IPS DF 4.7 (cell line): ENCODE measurements around the gene NPHP4.

ENCODE experiments used
- DNase-seq: peaks from one replicate; pipeline ENCODE4 v3.0.0-alpha.2; 2013; ENCODE audit warnings: low spot score; ENCODE audit errors: extremely low read depth

NPHP4 gene

DNA sequence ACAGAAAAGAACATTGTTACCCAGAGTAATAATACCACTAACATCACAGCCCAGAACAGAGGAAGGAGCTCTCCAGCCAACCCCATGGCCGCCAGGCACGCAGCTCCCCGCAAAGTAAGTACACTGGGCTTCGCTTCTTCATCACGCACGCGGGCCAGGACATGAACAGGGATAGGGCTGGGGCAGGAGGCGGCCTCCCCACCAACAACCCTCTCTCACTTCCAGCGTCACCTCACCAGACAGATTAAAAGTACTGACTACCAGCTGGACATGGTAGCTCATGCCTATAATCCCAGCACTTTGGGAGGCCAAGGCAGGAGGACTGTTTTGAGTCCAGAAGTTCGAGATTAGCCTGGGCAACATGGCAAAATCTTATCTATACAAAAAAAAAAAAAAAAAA, 78.3 kb downstream of the NPHP4 start:
- DNase-seq = no peak

DNA sequence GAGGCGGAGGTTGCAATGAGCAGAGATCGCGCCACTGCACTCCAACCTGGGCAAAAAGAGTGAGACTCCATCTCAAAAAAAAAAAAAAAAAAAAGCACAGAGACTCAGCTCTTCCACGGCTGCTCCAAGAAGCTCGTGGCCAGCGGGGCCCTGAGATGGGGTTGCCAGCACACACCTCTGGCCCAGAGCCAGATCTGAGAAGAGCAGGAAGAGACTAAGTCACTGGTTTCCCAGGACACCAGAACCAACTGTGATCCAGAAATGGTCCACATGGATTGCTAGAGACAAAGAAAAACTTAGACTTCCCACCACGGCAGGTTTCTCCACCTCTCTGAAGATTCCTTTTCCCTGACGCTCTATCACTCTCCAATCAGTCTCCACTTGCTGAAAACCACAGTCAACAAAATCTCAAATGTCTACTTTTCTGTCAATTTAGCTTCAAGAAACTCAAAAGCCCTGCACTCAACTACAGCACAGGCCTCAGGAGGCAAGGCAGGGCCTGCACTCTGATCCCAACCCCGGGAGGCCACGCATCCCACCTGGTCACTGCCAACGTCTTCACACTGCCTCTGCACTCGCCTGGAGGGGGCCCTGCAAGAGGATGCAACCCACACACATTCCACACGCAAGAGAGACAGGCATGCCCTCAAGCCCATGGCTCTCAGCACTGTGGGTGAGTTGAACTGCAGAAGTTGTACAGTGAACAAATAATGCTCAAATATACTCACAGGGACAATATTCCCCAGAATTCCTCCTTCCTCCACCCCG, 79.0 kb downstream of the NPHP4 start:
- DNase-seq = no peak

DNA sequence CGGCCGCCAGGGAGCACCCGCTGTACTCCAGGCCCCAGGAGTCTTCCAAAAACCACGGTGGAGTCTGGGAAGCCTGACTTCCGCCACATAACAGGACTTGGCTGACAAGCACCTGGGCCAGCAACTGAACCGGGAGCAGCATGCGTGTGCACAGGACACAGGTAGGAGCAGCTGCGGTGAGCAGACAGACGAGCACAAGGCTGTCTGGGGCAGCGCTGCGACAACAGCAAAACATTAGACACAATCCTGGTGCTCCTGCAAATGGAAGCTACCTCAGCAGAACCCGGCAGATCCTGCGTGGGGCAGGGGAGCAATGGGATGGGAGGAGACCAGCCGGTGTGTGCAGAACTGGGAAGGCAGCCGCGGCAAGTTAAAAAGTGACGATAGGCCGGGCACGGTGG, 80.4 kb downstream of the NPHP4 start:
- no peak for DNase-seq

- DNase-seq = no peak
Measured at GRCh38 chr1:5911157-5911556, 81.1 kb downstream of the NPHP4 start.

- DNase-seq = no peak
Measured at GRCh38 chr1:5910666-5911065, 81.6 kb downstream of the NPHP4 start.

DNA sequence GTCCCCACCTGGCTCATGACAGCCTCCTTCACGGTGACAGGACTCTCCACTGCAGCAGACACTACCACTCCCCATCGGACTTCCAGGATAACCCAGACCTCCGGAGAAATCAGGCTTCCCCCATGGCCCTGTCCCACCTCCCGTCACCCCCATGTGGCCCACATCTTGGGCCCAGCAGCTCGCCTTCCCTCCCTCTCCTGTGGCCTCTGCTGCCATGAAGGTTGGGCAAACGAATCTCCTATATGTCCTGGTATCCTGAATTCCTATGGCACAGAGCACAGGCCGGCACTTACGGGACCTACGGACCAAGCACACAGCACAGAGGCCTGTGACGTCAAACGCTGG, 82.0 kb downstream of the NPHP4 start:
- no peak for DNase-seq

DNA sequence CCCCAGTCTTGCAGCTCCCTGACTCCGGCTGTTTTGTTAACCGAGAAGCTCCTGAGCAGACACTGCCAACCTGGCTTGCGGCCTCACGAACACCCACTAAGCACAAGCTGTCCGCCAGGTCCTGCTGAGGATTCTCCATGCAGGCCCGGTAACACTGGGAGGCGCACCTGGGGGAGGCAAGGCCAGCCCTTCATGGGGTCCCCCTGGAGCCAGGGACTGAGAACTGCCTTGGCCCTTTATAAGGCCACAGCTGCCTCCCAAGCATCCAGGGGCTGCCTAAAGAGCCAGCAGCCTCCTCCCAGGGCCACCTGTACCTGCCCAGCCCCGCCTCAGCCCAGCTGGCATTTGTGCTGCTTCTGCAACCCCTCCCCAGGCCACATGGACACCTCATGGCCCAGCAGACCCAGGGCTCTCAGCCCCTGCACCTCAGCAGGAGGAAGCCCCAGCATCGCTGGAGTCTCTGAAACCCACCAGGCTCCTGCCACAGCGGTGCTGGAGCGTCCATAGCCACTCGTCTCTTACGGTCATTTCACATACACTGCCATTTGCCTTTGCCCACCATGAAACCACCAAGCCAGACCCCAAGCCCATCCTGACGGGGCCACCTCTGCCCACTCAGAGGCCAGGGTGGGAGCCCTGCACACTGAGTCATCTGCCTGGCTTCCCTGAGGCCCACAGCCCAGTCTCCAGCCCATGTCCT, 82.5 kb downstream of the NPHP4 start:
- DNase-seq = no peak

GRCh38 chr1:5908461-5909375, 83.5 kb downstream of the NPHP4 start:
- DNase-seq = no peak

DNA sequence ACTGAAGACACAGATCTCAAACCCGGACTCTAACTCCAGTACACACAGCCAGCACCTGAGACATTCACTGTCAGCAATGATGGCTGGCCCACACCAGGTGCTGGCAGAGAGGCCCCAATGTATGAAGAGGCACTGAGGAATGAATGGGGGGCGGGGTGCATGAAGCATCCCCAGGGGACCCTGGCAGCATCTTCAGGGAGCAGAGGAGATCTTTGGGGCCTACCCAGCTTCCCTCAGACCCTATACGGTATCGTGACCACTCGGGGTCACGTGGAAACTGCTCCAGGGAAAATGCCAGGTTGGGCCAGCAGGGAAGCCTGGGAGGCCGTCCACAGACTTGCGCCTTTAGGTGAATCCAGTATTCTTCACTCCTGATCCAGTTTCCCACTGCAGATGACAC, 84.3 kb downstream of the NPHP4 start:
- no peak for DNase-seq

- DNase-seq = no peak
Measured at GRCh38 chr1:5907386-5907785, 84.8 kb downstream of the NPHP4 start.

GRCh38 chr1:5906966-5907365, 85.3 kb downstream of the NPHP4 start:
- no peak for DNase-seq

GRCh38 chr1:5906116-5906515, 86.1 kb downstream of the NPHP4 start:
- DNase-seq = no peak

DNA sequence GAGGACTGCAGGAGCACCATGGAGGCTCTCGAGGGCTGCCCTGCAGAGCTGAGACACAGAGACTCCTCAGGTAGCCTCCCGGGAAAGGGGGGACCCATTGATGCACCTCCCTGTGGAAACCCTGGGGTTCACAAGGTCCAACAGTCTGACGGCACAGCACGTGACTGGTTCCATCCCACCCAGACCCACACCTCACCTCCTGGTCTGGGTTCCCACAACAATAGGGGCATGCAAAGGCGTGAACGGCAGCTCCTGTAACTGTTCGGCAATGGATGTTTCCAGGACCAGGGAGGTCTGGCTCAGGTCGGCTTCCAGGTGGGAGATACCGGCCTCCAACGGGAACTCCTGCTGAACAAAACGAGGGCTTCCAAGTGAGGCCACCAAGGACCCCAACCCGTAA, 86.8 kb downstream of the NPHP4 start:
- no peak for DNase-seq

- no peak for DNase-seq
Measured at GRCh38 chr1:5904551-5904950, 87.7 kb downstream of the NPHP4 start.

DNA sequence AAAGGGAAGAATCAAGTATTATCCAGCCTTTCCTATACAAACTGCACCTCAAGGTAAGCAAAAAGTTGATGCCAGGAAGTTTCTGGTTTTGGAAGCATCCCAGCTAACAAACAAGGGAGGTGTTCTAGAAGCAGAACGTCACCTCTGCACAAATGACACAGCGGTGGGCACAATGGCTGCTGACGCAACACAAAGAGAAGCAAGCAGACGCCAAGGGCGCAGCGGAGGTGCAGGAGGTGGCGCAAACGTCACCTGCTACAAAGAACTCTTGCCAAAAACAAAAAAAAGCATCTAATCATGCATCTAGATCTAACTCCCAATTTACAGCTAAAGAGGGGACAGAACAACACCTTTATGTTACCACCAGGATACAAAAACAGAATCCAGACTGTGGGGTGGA, 88.5 kb downstream of the NPHP4 start:
- DNase-seq = no peak

DNA sequence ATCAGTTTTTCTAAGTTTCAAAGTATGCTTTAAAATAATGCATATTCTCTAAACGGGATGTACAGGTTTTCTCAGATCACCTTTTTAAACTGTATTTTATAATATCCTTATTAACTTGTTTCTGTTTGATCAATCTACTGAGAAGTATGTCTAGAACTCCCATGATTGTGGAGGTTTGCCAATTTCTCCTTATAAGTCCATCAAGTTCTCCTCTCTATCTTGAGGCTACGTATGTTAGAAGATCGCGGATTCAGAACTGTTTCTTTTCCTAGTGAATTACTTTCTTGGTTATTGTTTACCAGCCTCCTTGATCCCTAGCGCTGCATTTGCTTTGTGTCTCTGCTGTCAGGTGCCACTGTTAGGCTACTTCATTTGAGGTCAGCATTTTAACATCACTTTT, 89.2 kb downstream of the NPHP4 start:
- no peak for DNase-seq

GRCh38 chr1:5901841-5902240, 90.4 kb downstream of the NPHP4 start:
- DNase-seq = peak; percentile 19

GRCh38 chr1:5901150-5901549, 91.1 kb downstream of the NPHP4 start:
- DNase-seq = no peak

GRCh38 chr1:5898266-5898665, 94.0 kb downstream of the NPHP4 start:
- DNase-seq = no peak

DNA sequence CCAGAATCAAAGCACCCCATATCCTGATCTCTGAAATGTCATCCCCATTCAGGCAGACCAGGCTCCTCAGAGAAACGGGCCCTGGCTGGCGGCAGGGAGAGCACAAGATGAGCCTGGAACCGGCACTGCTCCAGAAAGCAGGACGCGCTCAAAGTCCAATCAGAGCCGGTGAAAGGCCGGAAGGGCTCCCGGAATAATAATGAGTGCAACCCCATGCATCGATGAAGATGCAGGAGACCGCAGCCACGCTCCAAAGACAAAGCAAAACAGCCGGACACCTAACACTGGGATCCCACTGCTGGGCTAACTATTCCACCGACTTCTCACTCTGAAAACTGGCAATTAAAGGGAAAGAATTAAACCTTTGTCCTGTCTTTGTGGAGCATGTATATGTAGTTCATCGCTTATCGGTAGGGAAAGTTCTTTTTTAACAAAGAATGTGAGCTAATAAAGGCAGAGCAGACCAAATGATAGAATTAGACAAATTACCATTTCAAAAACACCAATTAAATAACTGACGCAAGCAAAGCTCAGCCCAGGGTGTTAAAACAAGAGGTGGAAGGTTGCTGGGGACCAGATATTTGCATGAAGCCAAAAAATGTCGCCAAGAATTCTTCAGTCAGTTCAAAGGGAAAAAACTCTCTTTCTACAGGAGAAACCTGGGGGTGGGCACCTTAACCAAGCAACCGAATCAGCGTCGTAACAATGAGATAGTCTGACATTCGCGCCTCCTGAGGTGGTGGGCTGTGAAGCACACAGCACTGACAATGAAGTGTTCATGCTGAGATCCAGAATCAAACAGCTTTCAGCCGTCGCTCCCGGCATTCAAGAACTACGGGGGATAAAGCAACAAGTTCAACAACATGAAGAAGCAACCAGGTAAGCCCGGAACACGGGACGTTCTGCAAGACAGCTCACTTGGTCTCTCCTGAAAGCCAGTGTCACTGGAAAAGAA, 95.2 kb downstream of the NPHP4 start:
- peak; percentile 22 for DNase-seq
